Progenitor cell of endocrine pancreas (in vitro differentiated cells): ENCODE measurements around the gene GZMM. TPM values are rescaled to one million over a fixed set of nuclear protein-coding genes. Genes with fewer than 3 reads are reported as not detected.

ENCODE experiments used
- DNase-seq: peaks from one replicate; pipeline ENCODE4 v3.0.0; 2021; ENCODE audit warnings: low spot score; ENCODE audit not compliant: unreplicated experiment
- H3K27ac Mint-ChIP-seq: 2 replicates; pipeline ENCODE4 v1.8.0; 2021; ENCODE audit warnings: mild to moderate bottlenecking, moderate library complexity, mixed read lengths
- H3K27me3 Mint-ChIP-seq: 2 replicates; pipeline ENCODE4 v1.8.0; 2021; ENCODE audit warnings: mixed read lengths
- H3K36me3 Mint-ChIP-seq: 2 replicates; pipeline ENCODE4 v1.8.0; 2022; ENCODE audit warnings: mixed read lengths; ENCODE audit not compliant: insufficient read depth
- H3K4me1 Mint-ChIP-seq: 2 replicates; pipeline ENCODE4 v1.8.0; 2021; ENCODE audit warnings: low read depth, mixed read lengths
- H3K4me3 Mint-ChIP-seq: 2 replicates; pipeline ENCODE4 v1.8.0; 2021; ENCODE audit warnings: low read depth, mild to moderate bottlenecking, moderate library complexity, mixed read lengths
- H3K9me3 Mint-ChIP-seq: 2 replicates; pipeline ENCODE4 v1.8.0; 2021; ENCODE audit warnings: low read depth, mixed read lengths
- CTCF ChIP-seq: fragments of 200-600 bp; sonication (generic); IDR thresholded peaks from one replicate; pipeline ENCODE4 v1.5.0; 2021; ENCODE audit warnings: antibody characterized with exemption, mild to moderate bottlenecking; ENCODE audit not compliant: unreplicated experiment
- total RNA-seq: library from RNA; stranded (reverse); gene quantifications from 2 replicates; pipeline ENCODE4 v1.2.1, GENCODE V29; 2021

The GZMM gene
- total RNA-seq, 1 donor from 2014 or later = 0.31 TPM

GRCh38 chr19:556611-557382 is 12.9 kb downstream of the GZMM start:
- H3K9me3 Mint-ChIP-seq = no peaks in the 10 kb centered on the region
- peaks cover 3% of the 10 kb centered on the region for H3K27me3 Mint-ChIP-seq
- H3K4me1 Mint-ChIP-seq = no peaks in the 10 kb centered on the region
- no peak overlapping the region for H3K27ac Mint-ChIP-seq
- no peak overlapping the region for H3K4me3 Mint-ChIP-seq
- no peak for DNase-seq
- H3K36me3 Mint-ChIP-seq = peaks cover 2% of the 10 kb centered on the region
- TF ChIP-seq CTCF = no peak

- no peaks in the 10 kb centered on the region for H3K27me3 Mint-ChIP-seq
- H3K4me3 Mint-ChIP-seq = no peak overlapping the region
- no peak for TF ChIP-seq CTCF
- no peak overlapping the region for H3K27ac Mint-ChIP-seq
- no peak for DNase-seq
- H3K4me1 Mint-ChIP-seq = no peaks in the 10 kb centered on the region
- H3K36me3 Mint-ChIP-seq = peaks cover 10% of the 10 kb centered on the region
- H3K9me3 Mint-ChIP-seq = peaks cover 5% of the 10 kb centered on the region
Observed at GRCh38 chr19:558770-559439, 15.1 kb downstream of the GZMM start.

GRCh38 chr19:560121-560520 is 16.3 kb downstream of the GZMM start:
- DNase-seq = no peak
- Mint-ChIP-seq H3K36me3 (peaks cover 10% of the 10 kb centered on the region), H3K27me3 (no peaks in the 10 kb centered on the region), H3K27ac (no peak overlapping the region), H3K4me1 (no peaks in the 10 kb centered on the region), H3K4me3 (no peak overlapping the region), H3K9me3 (peaks cover 5% of the 10 kb centered on the region)
- TF ChIP-seq CTCF = no peak

GRCh38 chr19:566403-566802 is 22.6 kb downstream of the GZMM start:
- Mint-ChIP-seq H3K9me3 (peaks cover 9% of the 10 kb centered on the region), H3K36me3 (peaks cover 22% of the 10 kb centered on the region), H3K27me3 (no peaks in the 10 kb centered on the region), H3K4me1 (peaks cover 5% of the 10 kb centered on the region), H3K27ac (no peak overlapping the region), H3K4me3 (no peak overlapping the region)
- TF ChIP-seq CTCF = no peak
- no peak for DNase-seq

GRCh38 chr19:566844-567243 is 23.0 kb downstream of the GZMM start:
- peaks cover 6% of the 10 kb centered on the region for H3K4me1 Mint-ChIP-seq
- peaks cover 9% of the 10 kb centered on the region for H3K9me3 Mint-ChIP-seq
- H3K4me3 Mint-ChIP-seq = no peak overlapping the region
- no peak for TF ChIP-seq CTCF
- H3K27ac Mint-ChIP-seq = no peak overlapping the region
- no peaks in the 10 kb centered on the region for H3K27me3 Mint-ChIP-seq
- H3K36me3 Mint-ChIP-seq = peaks cover 22% of the 10 kb centered on the region
- DNase-seq = no peak
